Measurements from ENCODE around the gene KCNJ6. TPM values are rescaled to one million over a fixed set of nuclear protein-coding genes. Genes with fewer than 3 reads are reported as not detected.

The KCNJ6 gene
- total and polyA plus RNA-seq, 10 of the 15 experiments (the other 5 are each of a cell fraction or from before 2014, with no cell fraction given): 0.03 to 0.07 (median 0.04) TPM; not detected in 7

DNA sequence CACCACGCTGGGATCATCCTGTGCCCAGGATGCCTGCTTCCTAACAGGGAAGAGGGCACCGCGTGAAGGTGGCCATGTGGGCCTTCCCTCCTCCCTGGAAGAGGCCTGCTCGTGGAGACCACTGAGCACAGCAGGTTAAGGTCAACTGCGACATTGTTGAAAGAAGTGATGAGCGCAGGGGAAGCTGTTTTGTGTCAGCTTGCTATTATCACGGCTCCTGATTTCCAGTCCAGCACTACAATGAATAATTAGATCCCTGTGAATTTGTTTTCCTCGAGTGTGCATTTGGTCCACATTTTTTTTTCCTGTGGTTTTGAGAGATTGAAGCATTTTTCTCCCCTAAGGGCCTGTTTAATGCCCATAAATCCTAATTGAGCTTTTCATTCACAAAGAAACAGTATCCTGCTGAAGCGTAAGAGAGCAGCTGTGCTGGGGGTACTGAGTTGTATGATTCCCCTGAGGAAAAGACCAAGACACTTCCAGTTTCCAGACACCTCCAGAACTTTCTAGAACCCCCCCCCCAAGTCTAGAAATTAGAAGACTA is 204.9 kb downstream of the KCNJ6 start:
- Histone ChIP-seq H3K36me3 (ENCODE audit: control insufficient read depth in 2 of 2, insufficient read depth in 2 of 2, low read length in 1 of 2) (no peaks in the 10 kb centered on the region), H3K79me2 (ENCODE audit: control insufficient read depth, insufficient read depth, low read length) (no peaks in the 10 kb centered on the region), H3K9me3 (replicated peaks; ENCODE audit: control insufficient read depth, insufficient read depth, low read length) (no peaks in the 10 kb centered on the region), H4K20me1 (ENCODE audit: control insufficient read depth, insufficient read depth) (no peaks in the 10 kb centered on the region), H3K27ac (ENCODE audit: control insufficient read depth, insufficient read depth) (no peak overlapping the region), H3K9ac (ENCODE audit: control insufficient read depth, insufficient read depth, low read length) (no peak overlapping the region), H2AFZ (ENCODE audit: control insufficient read depth, low read depth, low read length) (no peak overlapping the region), H3K4me2 (ENCODE audit: control insufficient read depth, insufficient read depth) (no peak overlapping the region), H3K4me1 (ENCODE audit: control insufficient read depth, insufficient read depth, low read length) (no peaks in the 10 kb centered on the region), H3K27me3 (replicated peaks in 1 of 2; ENCODE audit: control insufficient read depth in 2 of 2, insufficient read depth in 2 of 2, low read length in 1 of 2) (no peaks in the 10 kb centered on the region), H3K4me3 (no peak overlapping the region)
- no peak for FAIRE-seq
- POLR2A ChIA-PET: interaction anchor here (0.6 kb wide), 1 partner anchor 637 kb away, joined by 5 read pairs; no protein-coding TSS in a partner anchor
- no peak for DNase-seq (ENCODE audit: low read depth, low spot score)
- no peak for TF ChIP-seq RAD51 (IDR thresholded peaks at IDR 0.05)
- no peak for TF ChIP-seq PML (IDR thresholded peaks at IDR 0.05; ENCODE audit: low read length)
- no peak for TF ChIP-seq SP1 (IDR thresholded peaks at IDR 0.05; ENCODE audit: low read depth, low read length)
- TF ChIP-seq RBBP5 (conservative IDR thresholded peaks at IDR 0.05): no peak
- no peak for TF ChIP-seq CBX3 (IDR thresholded peaks at IDR 0.05; ENCODE audit: borderline replicate concordance, low read depth)
- TF ChIP-seq RAD21 (IDR thresholded peaks at IDR 0.05; ENCODE audit: insufficient read depth, low read depth, low read length): no peak
- TF ChIP-seq, protein P1, sequence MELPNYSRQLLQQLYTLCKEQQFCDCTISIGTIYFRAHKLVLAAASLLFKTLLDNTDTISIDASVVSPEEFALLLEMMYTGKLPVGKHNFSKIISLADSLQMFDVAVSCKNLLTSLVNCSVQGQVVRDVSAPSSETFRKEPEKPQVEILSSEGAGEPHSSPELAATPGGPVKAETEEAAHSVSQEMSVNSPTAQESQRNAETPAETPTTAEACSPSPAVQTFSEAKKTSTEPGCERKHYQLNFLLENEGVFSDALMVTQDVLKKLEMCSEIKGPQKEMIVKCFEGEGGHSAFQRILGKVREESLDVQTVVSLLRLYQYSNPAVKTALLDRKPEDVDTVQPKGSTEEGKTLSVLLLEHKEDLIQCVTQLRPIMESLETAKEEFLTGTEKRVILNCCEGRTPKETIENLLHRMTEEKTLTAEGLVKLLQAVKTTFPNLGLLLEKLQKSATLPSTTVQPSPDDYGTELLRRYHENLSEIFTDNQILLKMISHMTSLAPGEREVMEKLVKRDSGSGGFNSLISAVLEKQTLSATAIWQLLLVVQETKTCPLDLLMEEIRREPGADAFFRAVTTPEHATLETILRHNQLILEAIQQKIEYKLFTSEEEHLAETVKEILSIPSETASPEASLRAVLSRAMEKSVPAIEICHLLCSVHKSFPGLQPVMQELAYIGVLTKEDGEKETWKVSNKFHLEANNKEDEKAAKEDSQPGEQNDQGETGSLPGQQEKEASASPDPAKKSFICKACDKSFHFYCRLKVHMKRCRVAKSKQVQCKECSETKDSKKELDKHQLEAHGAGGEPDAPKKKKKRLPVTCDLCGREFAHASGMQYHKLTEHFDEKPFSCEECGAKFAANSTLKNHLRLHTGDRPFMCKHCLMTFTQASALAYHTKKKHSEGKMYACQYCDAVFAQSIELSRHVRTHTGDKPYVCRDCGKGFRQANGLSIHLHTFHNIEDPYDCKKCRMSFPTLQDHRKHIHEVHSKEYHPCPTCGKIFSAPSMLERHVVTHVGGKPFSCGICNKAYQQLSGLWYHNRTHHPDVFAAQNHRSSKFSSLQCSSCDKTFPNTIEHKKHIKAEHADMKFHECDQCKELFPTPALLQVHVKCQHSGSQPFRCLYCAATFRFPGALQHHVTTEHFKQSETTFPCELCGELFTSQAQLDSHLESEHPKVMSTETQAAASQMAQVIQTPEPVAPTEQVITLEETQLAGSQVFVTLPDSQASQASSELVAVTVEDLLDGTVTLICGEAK (IDR thresholded peaks at IDR 0.05; ENCODE audit: borderline replicate concordance): no peak
- no peak for TF ChIP-seq ZNF622 (IDR thresholded peaks at IDR 0.05)
- TF ChIP-seq, protein P2, sequence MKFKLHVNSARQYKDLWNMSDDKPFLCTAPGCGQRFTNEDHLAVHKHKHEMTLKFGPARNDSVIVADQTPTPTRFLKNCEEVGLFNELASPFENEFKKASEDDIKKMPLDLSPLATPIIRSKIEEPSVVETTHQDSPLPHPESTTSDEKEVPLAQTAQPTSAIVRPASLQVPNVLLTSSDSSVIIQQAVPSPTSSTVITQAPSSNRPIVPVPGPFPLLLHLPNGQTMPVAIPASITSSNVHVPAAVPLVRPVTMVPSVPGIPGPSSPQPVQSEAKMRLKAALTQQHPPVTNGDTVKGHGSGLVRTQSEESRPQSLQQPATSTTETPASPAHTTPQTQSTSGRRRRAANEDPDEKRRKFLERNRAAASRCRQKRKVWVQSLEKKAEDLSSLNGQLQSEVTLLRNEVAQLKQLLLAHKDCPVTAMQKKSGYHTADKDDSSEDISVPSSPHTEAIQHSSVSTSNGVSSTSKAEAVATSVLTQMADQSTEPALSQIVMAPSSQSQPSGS (IDR thresholded peaks at IDR 0.05; ENCODE audit: low read length): no peak
- ATAC-seq: no peak
- RAD21 ChIA-PET (ENCODE audit: unreplicated experiment): interaction anchor here (0.6 to 3.6 kb wide), 10 partner anchors 11 to 644 kb away, joined by 3 to 25 read pairs (median 3); no protein-coding TSS in a partner anchor
- in situ Hi-C loops (cut with MboI): loop anchor here (10.0 kb wide), 1 partner anchor 413 kb away; no protein-coding TSS in a partner anchor
- SMC1A ChIA-PET (ENCODE audit: uncharacterized antibody, unreplicated experiment): interaction anchor here (1.0 to 3.4 kb wide), 6 partner anchors 18 to 443 kb away, joined by 3 to 22 read pairs (median 4); no protein-coding TSS in a partner anchor
- intact Hi-C loops (cut with micrococcal nuclease; ENCODE audit: unreplicated experiment): no loop called here
- 55% methylated on average over 9 of the region's 9 CpGs for WGBS (ENCODE audit: insufficient coverage, insufficient replicate concordance, low lambda C conversion rate, missing lambda C conversion rate)
- CTCF ChIA-PET: interaction anchor here (0.6 to 4.2 kb wide), 21 partner anchors 9 to 673 kb away, joined by 3 to 46 read pairs (median 4); no protein-coding TSS in a partner anchor
- BruUV-seq (replicated peaks): no TSS peak

Measured in GM12878 (cell line).